Liver (tissue), 9 donors: ENCODE data around the gene STK24. TPM values are rescaled to one million over a fixed set of nuclear protein-coding genes. Genes with fewer than 3 reads are reported as not detected.

Source experiments
- DNase-seq: peaks from one replicate; pipeline ENCODE4 v3.0.0-alpha.2; 2017; ENCODE audit warnings: low spot score
- H3K27ac ChIP-seq, 2 donors: one replicate each; pipeline ENCODE4 v1.7.0; 2013; ENCODE audit warnings: inconsistent platforms in 2 of 2, low read length in 2 of 2, control low read depth in 1 of 2, low read depth in 1 of 2, mild to moderate bottlenecking in 1 of 2
- H3K27me3 ChIP-seq, 4 donors: one replicate each; pipeline versions ENCODE4 v1.6.1 to v1.7.0; 2013; ENCODE audit warnings: low read length in 3 of 4, inconsistent platforms in 1 of 4, mild to moderate bottlenecking in 1 of 4, moderate library complexity in 1 of 4; ENCODE audit not compliant: control insufficient read depth in 4 of 4, insufficient read depth in 4 of 4
- H3K36me3 ChIP-seq, 4 donors: one replicate each; pipeline versions ENCODE4 v1.6.1 to v1.7.0; 2013; ENCODE audit warnings: low read length in 3 of 4, mild to moderate bottlenecking in 3 of 4, low read depth in 1 of 4, moderate library complexity in 1 of 4; ENCODE audit not compliant: control insufficient read depth in 4 of 4, insufficient read depth in 3 of 4
- H3K4me1 ChIP-seq, 4 donors: one replicate each; pipeline versions ENCODE4 v1.6.1 to v1.7.0; 2013; ENCODE audit warnings: low read length in 3 of 4, mild to moderate bottlenecking in 3 of 4, moderate library complexity in 1 of 4; ENCODE audit not compliant: control insufficient read depth in 4 of 4, insufficient read depth in 4 of 4
- H3K4me3 ChIP-seq, 3 donors: one replicate each; pipeline versions ENCODE4 v1.6.1 to v1.7.0; 2013; ENCODE audit warnings: low read length in 3 of 3, control low read depth in 1 of 3, low read depth in 1 of 3, mild to moderate bottlenecking in 1 of 3
- H3K9ac ChIP-seq, 2 donors: one replicate each; pipeline ENCODE4 v1.7.0; 2013; ENCODE audit warnings: low read length in 2 of 2, mild to moderate bottlenecking in 2 of 2, moderate library complexity in 2 of 2, control low read depth in 1 of 2, low read depth in 1 of 2
- H3K9me3 ChIP-seq, 4 donors: one replicate each; pipeline versions ENCODE4 v1.6.1 to v1.7.0; 2013; ENCODE audit warnings: low read length in 3 of 4; ENCODE audit not compliant: control insufficient read depth in 4 of 4
- ATF3 ChIP-seq: IDR thresholded peaks from 2 replicates; pipeline ENCODE4 v1.6.1; 2016; ENCODE audit warnings: antibody characterized with exemption
- CTCF ChIP-seq: fragments of 150-350 bp; IDR thresholded peaks from 2 replicates; pipeline ENCODE4 v1.5.1; 2017; ENCODE audit warnings: improper control_type of control experiment, low read depth, low read length; ENCODE audit not compliant: missing input control
- EGR1 ChIP-seq, 2 donors: IDR thresholded peaks; 2 replicates each; pipeline ENCODE4 v1.6.1; 2016 to 2018; ENCODE audit warnings: antibody characterized with exemption in 2 of 2, low read depth in 2 of 2
- FOXA1 ChIP-seq: IDR thresholded peaks from 2 replicates; pipeline ENCODE4 v1.6.1; 2016; ENCODE audit warnings: antibody characterized with exemption
- FOXA2 ChIP-seq: IDR thresholded peaks from 2 replicates; pipeline ENCODE4 v1.6.1; 2016; ENCODE audit warnings: antibody characterized with exemption
- GABPA ChIP-seq, 2 donors: IDR thresholded peaks in 1 of 2; conservative IDR thresholded peaks in 1 of 2; 2 replicates each; pipeline ENCODE4 v1.6.1; 2016; ENCODE audit warnings: antibody characterized with exemption in 2 of 2, mild to moderate bottlenecking in 1 of 2, moderate library complexity in 1 of 2
- HNF4A ChIP-seq, 2 donors: conservative IDR thresholded peaks; 2 replicates each; pipeline ENCODE4 v1.6.1; 2016; ENCODE audit warnings: antibody characterized with exemption in 2 of 2, mild to moderate bottlenecking in 2 of 2
- HNF4G ChIP-seq: IDR thresholded peaks from 2 replicates; pipeline ENCODE4 v1.6.1; 2016; ENCODE audit warnings: antibody characterized with exemption
- JUND ChIP-seq, 2 donors: IDR thresholded peaks; 2 replicates each; pipeline ENCODE4 v1.6.1; 2016; ENCODE audit warnings: antibody characterized with exemption in 2 of 2
- MAX ChIP-seq: IDR thresholded peaks from 2 replicates; pipeline ENCODE4 v1.6.1; 2016; ENCODE audit warnings: antibody characterized with exemption
- NR2F2 ChIP-seq: IDR thresholded peaks from 2 replicates; pipeline ENCODE4 v1.6.1; 2016; ENCODE audit warnings: antibody characterized with exemption
- RAD21 ChIP-seq, 2 donors: IDR thresholded peaks; 2 replicates each; pipeline ENCODE4 v1.6.1; 2016; ENCODE audit warnings: antibody characterized with exemption in 2 of 2, mild to moderate bottlenecking in 2 of 2
- REST ChIP-seq: IDR thresholded peaks from 2 replicates; pipeline ENCODE4 v1.6.1; 2016; ENCODE audit warnings: antibody characterized with exemption, mild to moderate bottlenecking
- RXRA ChIP-seq, 2 donors: IDR thresholded peaks; 2 replicates each; pipeline ENCODE4 v1.6.1; 2017 to 2018; ENCODE audit warnings: antibody characterized with exemption in 2 of 2, mild to moderate bottlenecking in 1 of 2
- SP1 ChIP-seq: IDR thresholded peaks from 2 replicates; pipeline ENCODE4 v1.6.1; 2018; ENCODE audit warnings: antibody characterized with exemption, mild to moderate bottlenecking
- TAF1 ChIP-seq: conservative IDR thresholded peaks from 2 replicates; pipeline ENCODE4 v1.6.1; 2016; ENCODE audit warnings: antibody characterized with exemption, mild to moderate bottlenecking
- YY1 ChIP-seq: IDR thresholded peaks from 2 replicates; pipeline ENCODE4 v1.6.1; 2016; ENCODE audit warnings: antibody characterized with exemption, mild to moderate bottlenecking
- ZBTB33 ChIP-seq: IDR thresholded peaks from 2 replicates; pipeline ENCODE4 v1.6.1; 2016; ENCODE audit warnings: antibody characterized with exemption
- WGBS: extraction: QIAGEN DNeasy Blood & Tissue Kit; methylation state at CpG from one replicate; pipeline ENCODE4 v1.1.7; 2013; 5-methylcytosine and 5-hydroxymethylcytosine counted together
- polyA plus RNA-seq, 2 donors: library from polyadenylated mRNA; stranded (reverse) in 1 of 2; unstranded in 1 of 2; fragments of 200-250 nt in 1 of 2; fragments of >200 nt in 1 of 2; fragmentation: Nextera tagmentation in 1 of 2; extraction: Ambion mirVana in 1 of 2; gene quantifications; one replicate each; pipeline versions ENCODE4 v1.2.1 to v1.2.3, GENCODE V29; 2013 to 2015
- total RNA-seq, 2 donors: library from RNA; depleted of rRNA; stranded (reverse); fragments of >200 nt; gene quantifications; one replicate each; pipeline ENCODE4 v1.2.3, GENCODE V29; 2014
- donor health status: healthy.
- donor health status: healthy.
- donor health status: healthy.
- donor health status: healthy.
- donor health status: healthy.

The STK24 gene
- total and polyA plus RNA-seq, 4 donors = 6.4 to 43.3 (median 14.9) TPM

GRCh38 chr13:98473788-98474144, 103.1 kb downstream of the STK24 start:
- H3K9me3 ChIP-seq = no peaks in the 10 kb centered on the region
- peak overlapping the region; percentile 19 to 66 for H3K27ac ChIP-seq
- DNase-seq = no peak
- WGBS = 31% methylated on average over 7 of the region's 7 CpGs
- no peaks in the 10 kb centered on the region for H3K27me3 ChIP-seq
- H3K9ac ChIP-seq = no peak overlapping the region
- TF ChIP-seq NR2F2 = no peak
- no peak for TF ChIP-seq HNF4G
- no peak for TF ChIP-seq RXRA (IDR thresholded peaks at IDR 0.05)
- TF ChIP-seq EGR1 (IDR thresholded peaks at IDR 0.05; ENCODE audit: low read depth in 2 of 2) = no peak
- no peak for TF ChIP-seq GABPA (IDR thresholded peaks at IDR 0.05 in 1 of 2, conservative IDR thresholded peaks at IDR 0.05 in 1 of 2)
- no peak for TF ChIP-seq FOXA2
- no peak for TF ChIP-seq FOXA1
- TF ChIP-seq JUND (IDR thresholded peaks at IDR 0.05) = no peak
- TF ChIP-seq ATF3 = no peak
- no peak for TF ChIP-seq ZBTB33
- no peak for TF ChIP-seq HNF4A (conservative IDR thresholded peaks at IDR 0.05)
- TF ChIP-seq RAD21 (IDR thresholded peaks at IDR 0.05) = no peak
- TF ChIP-seq SP1 = no peak
- TF ChIP-seq TAF1 = no peak
- no peak for TF ChIP-seq MAX
- peaks cover 20 to 50% (median 44%) of the 10 kb centered on the region in 4 donors for H3K4me1 ChIP-seq
- H3K4me3 ChIP-seq = no peak overlapping the region
- H3K36me3 ChIP-seq = peaks cover 2 to 11% (median 9%) of the 10 kb centered on the region in 4 donors

GRCh38 chr13:98473135-98473787, 103.6 kb downstream of the STK24 start:
- peaks cover 19 to 52% (median 45%) of the 10 kb centered on the region in 4 donors for H3K4me1 ChIP-seq
- WGBS = 35% methylated on average over 5 of the region's 5 CpGs
- H3K27ac ChIP-seq = peak overlapping the region; percentile 19 to 66
- no peaks in the 10 kb centered on the region for H3K9me3 ChIP-seq
- H3K27me3 ChIP-seq = no peaks in the 10 kb centered on the region
- H3K9ac ChIP-seq = no peak overlapping the region
- no peak for TF ChIP-seq CTCF
- peak; percentile 73 for TF ChIP-seq SP1
- TF ChIP-seq ZBTB33 = peak; percentile 53
- peak in 1 of 2 donors; percentile 86 for TF ChIP-seq JUND (IDR thresholded peaks at IDR 0.05)
- peak; percentile 90 to 92 for TF ChIP-seq HNF4A (conservative IDR thresholded peaks at IDR 0.05)
- TF ChIP-seq GABPA (IDR thresholded peaks at IDR 0.05 in 1 of 2, conservative IDR thresholded peaks at IDR 0.05 in 1 of 2) = no peak
- no peak for TF ChIP-seq TAF1
- peak; percentile 95 to 97 for TF ChIP-seq RXRA (IDR thresholded peaks at IDR 0.05)
- TF ChIP-seq YY1 = peak; percentile 59
- TF ChIP-seq FOXA2 = peak; percentile 82
- TF ChIP-seq NR2F2 = peak; percentile 71
- TF ChIP-seq MAX = peak; percentile 68
- peak in 1 of 2 donors; percentile 80 for TF ChIP-seq EGR1 (IDR thresholded peaks at IDR 0.05; ENCODE audit: low read depth in 2 of 2)
- no peak for TF ChIP-seq ATF3
- TF ChIP-seq FOXA1 = peak; percentile 52
- TF ChIP-seq REST = peak; percentile 42
- peak; percentile 60 for TF ChIP-seq HNF4G
- peak; percentile 54 to 59 for TF ChIP-seq RAD21 (IDR thresholded peaks at IDR 0.05)
- H3K4me3 ChIP-seq = no peak overlapping the region
- DNase-seq = no peak
- H3K36me3 ChIP-seq = peaks cover 2 to 11% (median 9%) of the 10 kb centered on the region in 4 donors
